Measurements from ENCODE around the gene BLOC1S3.

BLOC1S3 gene

DNA sequence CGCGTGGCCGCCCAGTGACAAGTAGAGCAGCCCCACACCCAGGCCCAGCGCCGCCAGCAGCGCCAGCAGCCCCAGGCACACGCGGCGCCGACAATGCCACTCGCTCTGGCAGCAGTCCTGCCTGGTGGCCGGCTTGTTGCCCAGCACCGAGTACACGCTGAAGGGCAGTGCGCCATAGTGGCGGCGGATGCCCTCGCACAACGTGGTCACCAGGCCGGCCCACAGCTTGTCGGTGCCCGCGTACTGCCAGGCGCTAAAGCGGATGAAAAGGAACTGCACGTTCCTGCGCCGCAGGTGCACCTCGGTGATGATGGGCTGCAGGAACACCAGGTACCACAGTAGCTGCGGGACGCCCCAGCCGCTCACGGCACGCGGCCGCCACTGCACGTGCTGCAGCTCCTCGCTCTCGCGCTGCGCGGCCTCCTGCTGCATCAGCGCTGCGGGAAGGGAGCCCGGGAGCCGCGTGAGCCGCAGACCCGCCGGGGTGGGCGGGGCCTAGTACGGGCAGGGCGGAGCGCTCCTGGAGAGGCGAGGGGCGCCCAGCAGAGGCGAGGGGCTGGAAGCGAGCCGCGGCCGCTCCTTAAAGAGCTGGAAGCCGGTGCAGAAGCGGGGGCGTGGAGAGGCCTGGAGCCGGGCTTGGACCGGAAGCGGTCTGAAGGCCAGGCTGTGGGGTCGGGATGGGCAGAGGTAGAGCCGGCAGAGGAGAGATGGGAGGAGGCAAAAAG, 25.1 kb upstream of the BLOC1S3 start:
- H3K4me3 Mint-ChIP-seq: peak overlapping the region; percentile 78
- peaks cover 25% of the 10 kb centered on the region for H3K4me1 Mint-ChIP-seq (ENCODE audit: low read depth)
- H3K27me3 Mint-ChIP-seq: no peaks in the 10 kb centered on the region
- H3K9me3 Mint-ChIP-seq (ENCODE audit: low read depth): no peaks in the 10 kb centered on the region
- H3K27ac Mint-ChIP-seq: peak overlapping the region; percentile 66
- H3K36me3 Mint-ChIP-seq: no peaks in the 10 kb centered on the region

DNA sequence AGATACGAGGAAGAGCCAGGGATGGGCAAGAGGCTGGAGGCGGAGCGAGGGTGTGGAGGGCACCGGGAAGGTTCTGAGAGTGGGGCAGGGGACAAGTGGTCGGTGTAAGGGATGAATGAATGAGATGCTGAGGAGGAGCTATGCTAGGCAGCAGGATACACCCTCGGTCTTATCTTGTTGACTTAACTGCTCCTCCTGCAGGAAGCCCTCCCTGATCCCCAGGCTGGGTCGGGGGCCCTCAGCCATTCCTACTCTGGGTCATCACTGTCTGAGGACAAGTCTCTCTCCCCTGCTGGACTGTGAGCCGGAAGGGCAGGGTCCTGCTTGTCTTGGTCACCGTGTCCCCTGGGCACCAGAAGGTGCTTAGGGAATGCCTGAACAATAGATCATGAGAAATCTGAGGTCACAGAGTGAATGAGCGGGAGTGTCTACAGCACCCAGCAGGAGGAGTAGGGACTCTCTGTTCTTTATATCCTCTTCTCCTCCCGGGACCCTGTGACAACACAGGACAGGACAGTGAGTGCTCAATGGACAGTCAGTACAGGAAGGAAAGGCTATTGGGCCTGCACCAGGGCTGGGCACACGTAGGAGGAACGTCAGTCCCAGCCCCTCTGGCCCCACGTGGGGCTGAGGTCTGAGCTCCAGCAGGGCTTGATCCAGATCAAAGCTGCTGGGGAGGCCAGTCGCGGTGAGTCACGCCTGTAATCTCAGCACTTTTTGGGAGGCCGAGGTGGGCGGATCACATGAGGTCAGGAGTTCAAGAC, 24.3 kb upstream of the BLOC1S3 start:
- no peaks in the 10 kb centered on the region for H3K9me3 Mint-ChIP-seq (ENCODE audit: low read depth)
- no peaks in the 10 kb centered on the region for H3K36me3 Mint-ChIP-seq
- no peaks in the 10 kb centered on the region for H3K27me3 Mint-ChIP-seq
- H3K27ac Mint-ChIP-seq: peak overlapping the region; percentile 66
- H3K4me3 Mint-ChIP-seq: peak overlapping the region; percentile 62
- peaks cover 23% of the 10 kb centered on the region for H3K4me1 Mint-ChIP-seq (ENCODE audit: low read depth)

- Mint-ChIP-seq H3K27me3 (no peaks in the 10 kb centered on the region), H3K9me3 (ENCODE audit: low read depth) (no peaks in the 10 kb centered on the region), H3K36me3 (no peaks in the 10 kb centered on the region), H3K27ac (no peak overlapping the region), H3K4me1 (ENCODE audit: low read depth) (peaks cover 19% of the 10 kb centered on the region), H3K4me3 (no peak overlapping the region)
Observed at GRCh38 chr19:45156011-45156630, 22.5 kb upstream of the BLOC1S3 start.

GRCh38 chr19:45156751-45157150, 21.8 kb upstream of the BLOC1S3 start:
- Mint-ChIP-seq H3K4me3 (no peak overlapping the region), H3K4me1 (ENCODE audit: low read depth) (peaks cover 15% of the 10 kb centered on the region), H3K9me3 (ENCODE audit: low read depth) (no peaks in the 10 kb centered on the region), H3K27me3 (no peaks in the 10 kb centered on the region), H3K36me3 (no peaks in the 10 kb centered on the region), H3K27ac (no peak overlapping the region)

GRCh38 chr19:45158503-45159209, 19.9 kb upstream of the BLOC1S3 start:
- Mint-ChIP-seq H3K36me3 (no peaks in the 10 kb centered on the region), H3K4me3 (no peak overlapping the region), H3K9me3 (ENCODE audit: low read depth) (no peaks in the 10 kb centered on the region), H3K27ac (no peak overlapping the region), H3K27me3 (no peaks in the 10 kb centered on the region), H3K4me1 (ENCODE audit: low read depth) (peaks cover 12% of the 10 kb centered on the region)

DNA sequence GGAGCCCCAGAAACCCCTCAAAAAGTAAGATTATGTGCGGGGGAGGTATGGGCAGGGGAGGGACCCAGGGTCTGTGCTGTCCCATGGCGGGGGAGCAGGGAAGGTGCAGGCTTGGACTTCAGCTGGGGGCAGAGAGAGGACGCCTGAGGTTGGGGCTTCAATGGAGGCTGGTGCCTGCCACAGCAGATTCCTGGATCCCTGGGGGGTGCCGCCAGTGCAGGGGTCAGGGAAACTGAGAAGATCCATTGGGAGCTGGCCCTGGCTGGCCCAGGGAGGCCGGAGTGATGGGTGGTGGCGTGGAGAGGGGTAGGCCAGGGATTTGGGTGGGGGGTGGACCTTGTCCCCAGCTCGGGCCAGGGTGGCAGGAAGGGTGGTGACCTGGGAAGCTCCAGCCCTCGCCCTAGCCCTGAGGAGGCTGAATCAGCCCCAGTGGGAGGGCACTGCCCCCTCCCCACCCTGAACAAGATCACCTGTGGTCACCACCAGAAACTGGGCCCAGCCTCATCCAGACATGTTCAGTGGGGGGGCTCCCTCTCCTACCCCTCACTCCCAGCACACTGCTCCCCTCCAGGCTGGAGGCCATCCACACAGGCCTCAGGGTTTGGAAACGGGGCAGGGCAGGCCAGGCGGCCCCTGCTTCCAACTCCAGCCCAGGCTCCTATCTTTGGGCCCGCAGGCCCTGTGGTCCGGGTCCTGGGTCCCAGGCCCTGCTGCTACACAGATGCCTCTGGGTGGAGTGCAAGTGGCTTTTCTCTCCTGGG, 19.2 kb upstream of the BLOC1S3 start:
- Mint-ChIP-seq H3K27ac (no peak overlapping the region), H3K4me1 (ENCODE audit: low read depth) (peaks cover 12% of the 10 kb centered on the region), H3K4me3 (no peak overlapping the region), H3K36me3 (no peaks in the 10 kb centered on the region), H3K27me3 (no peaks in the 10 kb centered on the region), H3K9me3 (ENCODE audit: low read depth) (no peaks in the 10 kb centered on the region)

- peak overlapping the region; percentile 41 for H3K27ac Mint-ChIP-seq
- H3K9me3 Mint-ChIP-seq (ENCODE audit: low read depth): no peaks in the 10 kb centered on the region
- no peaks in the 10 kb centered on the region for H3K27me3 Mint-ChIP-seq
- no peak overlapping the region for H3K4me3 Mint-ChIP-seq
- no peaks in the 10 kb centered on the region for H3K36me3 Mint-ChIP-seq
- peaks cover 14% of the 10 kb centered on the region for H3K4me1 Mint-ChIP-seq (ENCODE audit: low read depth)
Observed at GRCh38 chr19:45159971-45160324, 18.6 kb upstream of the BLOC1S3 start.

DNA sequence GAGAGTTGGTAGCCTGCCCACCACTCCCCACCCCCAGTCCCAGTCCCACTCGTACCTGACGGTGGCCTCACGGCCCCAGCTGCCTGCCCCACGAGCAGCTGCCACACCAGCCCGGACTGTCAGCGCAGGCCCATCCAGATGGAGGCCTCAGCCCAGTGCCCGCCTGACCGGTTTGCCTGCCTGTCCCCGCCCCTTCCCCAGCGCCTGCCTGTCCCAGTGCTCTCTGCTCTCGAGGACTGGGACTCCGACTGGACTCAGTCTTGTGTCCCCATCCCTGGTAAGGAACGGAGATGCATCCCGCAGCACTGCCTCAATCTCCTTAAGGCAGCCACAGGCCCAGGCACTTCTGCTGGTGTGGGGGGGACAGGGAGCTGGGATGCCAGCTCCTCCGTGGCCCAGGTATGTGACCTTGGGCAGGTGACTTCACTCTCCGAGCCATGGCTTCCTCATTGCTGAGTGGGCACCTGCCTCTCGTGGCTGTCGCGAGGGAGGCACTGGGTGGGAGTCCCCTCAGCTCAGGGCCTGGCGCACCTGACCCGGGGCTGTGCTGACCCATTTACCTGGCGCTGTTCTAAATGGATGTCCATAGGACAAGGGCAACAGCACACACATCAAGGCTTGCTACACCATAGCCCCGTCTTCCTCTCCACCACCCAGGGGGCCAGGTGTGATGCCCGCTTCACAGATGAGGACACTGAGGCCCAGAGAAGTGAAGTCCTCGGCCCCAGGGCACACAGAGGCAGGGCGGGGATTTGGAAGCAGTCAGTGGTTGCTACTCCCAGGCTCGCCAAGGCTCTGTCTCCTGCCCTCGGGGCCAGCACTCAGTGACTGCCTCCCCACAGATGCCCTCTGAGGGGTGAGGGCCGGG, 17.5 kb upstream of the BLOC1S3 start, which contains the start of gene NKPD1:
NKPD1 (minus strand) TSS at position 113 of the 868 bp plus-strand sequence. CDS start 832 bp downstream, outside the sequence.
- H3K27ac Mint-ChIP-seq: peak within 1 kb of the TSS; percentile 41
- H3K4me3 Mint-ChIP-seq: no peak within 1 kb of the TSS
- H3K9me3 Mint-ChIP-seq (ENCODE audit: low read depth): no peaks in the 10 kb centered on the region
- H3K27me3 Mint-ChIP-seq: no peaks in the 10 kb centered on the region
- no peaks in the 10 kb centered on the region for H3K36me3 Mint-ChIP-seq
- H3K4me1 Mint-ChIP-seq (ENCODE audit: low read depth): peaks cover 18% of the 10 kb centered on the region

- no peak overlapping the region for H3K4me3 Mint-ChIP-seq
- H3K27me3 Mint-ChIP-seq: no peaks in the 10 kb centered on the region
- H3K27ac Mint-ChIP-seq: no peak overlapping the region
- H3K4me1 Mint-ChIP-seq (ENCODE audit: low read depth): peaks cover 19% of the 10 kb centered on the region
- no peaks in the 10 kb centered on the region for H3K36me3 Mint-ChIP-seq
- no peaks in the 10 kb centered on the region for H3K9me3 Mint-ChIP-seq (ENCODE audit: low read depth)
Observed at GRCh38 chr19:45161738-45162607, 16.6 kb upstream of the BLOC1S3 start.

DNA sequence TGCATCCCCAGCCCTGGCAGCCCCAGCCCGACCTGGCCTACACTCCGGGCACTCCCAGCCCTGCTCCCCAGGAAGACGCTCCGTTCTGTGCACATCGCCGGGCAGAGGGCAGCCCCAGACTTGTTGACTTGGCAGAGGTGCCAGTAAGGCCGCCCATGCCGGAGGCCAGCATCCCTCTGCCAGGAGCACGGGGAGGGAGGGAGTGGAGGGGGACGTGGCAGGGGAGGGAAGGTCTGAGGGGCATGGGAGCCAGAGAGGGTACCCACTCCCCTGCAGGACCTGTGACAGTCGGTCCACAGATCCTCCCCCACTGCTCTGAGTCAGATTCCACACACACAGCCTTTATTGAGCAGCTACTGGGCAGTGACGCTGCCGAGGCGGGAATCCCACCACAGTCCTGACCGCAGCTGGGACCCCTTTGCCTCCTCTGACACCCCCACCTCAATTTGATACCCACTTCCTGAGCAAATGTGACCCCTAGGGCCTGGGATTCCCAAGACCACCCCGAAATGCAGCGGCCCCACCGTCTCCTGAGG, 15.9 kb upstream of the BLOC1S3 start:
- peaks cover 22% of the 10 kb centered on the region for H3K4me1 Mint-ChIP-seq (ENCODE audit: low read depth)
- H3K27ac Mint-ChIP-seq: no peak overlapping the region
- H3K9me3 Mint-ChIP-seq (ENCODE audit: low read depth): no peaks in the 10 kb centered on the region
- no peak overlapping the region for H3K4me3 Mint-ChIP-seq
- H3K27me3 Mint-ChIP-seq: no peaks in the 10 kb centered on the region
- H3K36me3 Mint-ChIP-seq: no peaks in the 10 kb centered on the region

GRCh38 chr19:45163156-45163555, 15.4 kb upstream of the BLOC1S3 start:
- Mint-ChIP-seq H3K9me3 (ENCODE audit: low read depth) (no peaks in the 10 kb centered on the region), H3K4me3 (no peak overlapping the region), H3K4me1 (ENCODE audit: low read depth) (peaks cover 19% of the 10 kb centered on the region), H3K36me3 (no peaks in the 10 kb centered on the region), H3K27me3 (no peaks in the 10 kb centered on the region), H3K27ac (no peak overlapping the region)

GRCh38 chr19:45163751-45164460, 14.7 kb upstream of the BLOC1S3 start:
- Mint-ChIP-seq H3K27ac (no peak overlapping the region), H3K36me3 (no peaks in the 10 kb centered on the region), H3K4me3 (no peak overlapping the region), H3K27me3 (no peaks in the 10 kb centered on the region), H3K4me1 (ENCODE audit: low read depth) (peaks cover 20% of the 10 kb centered on the region), H3K9me3 (ENCODE audit: low read depth) (no peaks in the 10 kb centered on the region)

Data from activated naive CD8-positive, alpha-beta T cell (primary cell).